ENCODE results near the gene GKN1.

Gene GKN1

GRCh38 chr2:68961380-68961779 is 13.1 kb upstream of the GKN1 start:
- DNase-seq (ENCODE audit: low spot score), result no peak

- DNase-seq (ENCODE audit: low spot score), result no peak
Observed at GRCh38 chr2:68964282-68964681, 10.2 kb upstream of the GKN1 start.

GRCh38 chr2:68968221-68968620 is 6.2 kb upstream of the GKN1 start:
- DNase-seq (ENCODE audit: low spot score), result no peak

GRCh38 chr2:68969736-68970490 is 4.5 kb upstream of the GKN1 start:
- no peak for DNase-seq (ENCODE audit: low spot score)

- no peak for DNase-seq (ENCODE audit: low spot score)
Observed at GRCh38 chr2:68970566-68971265, 3.7 kb upstream of the GKN1 start.

- DNase-seq (ENCODE audit: low spot score), result peak; percentile 17
Observed at GRCh38 chr2:68971591-68972231, 2.7 kb upstream of the GKN1 start.

- no peak for DNase-seq (ENCODE audit: low spot score)
Observed at GRCh38 chr2:68974946-68975665, 670 bp downstream of the GKN1 start.

GRCh38 chr2:68975844-68976243 is 1.4 kb downstream of the GKN1 start:
- no peak for DNase-seq (ENCODE audit: low spot score)

GRCh38 chr2:68977453-68977852 is 3.0 kb downstream of the GKN1 start:
- DNase-seq (ENCODE audit: low spot score), result no peak

GRCh38 chr2:68978098-68978497 is 3.7 kb downstream of the GKN1 start:
- DNase-seq (ENCODE audit: low spot score), result no peak

- DNase-seq (ENCODE audit: low spot score), result no peak
Observed at GRCh38 chr2:68980956-68981355, 6.5 kb downstream of the GKN1 start.

GRCh38 chr2:68987021-68987503 is 12.6 kb downstream of the GKN1 start:
- no peak for DNase-seq (ENCODE audit: low spot score)

- DNase-seq (ENCODE audit: low spot score), result no peak
Observed at GRCh38 chr2:68989035-68989434, 14.6 kb downstream of the GKN1 start.

GRCh38 chr2:68992341-68992740 is 17.9 kb downstream of the GKN1 start:
- no peak for DNase-seq (ENCODE audit: low spot score)

GRCh38 chr2:68992933-68993332 is 18.5 kb downstream of the GKN1 start:
- DNase-seq (ENCODE audit: low spot score), result no peak

- peak; percentile 17 for DNase-seq (ENCODE audit: low spot score)
Observed at GRCh38 chr2:68993660-68994059, 19.2 kb downstream of the GKN1 start.

GRCh38 chr2:68994864-68995263 is 20.4 kb downstream of the GKN1 start:
- peak; percentile 18 for DNase-seq (ENCODE audit: low spot score)

- no peak for DNase-seq (ENCODE audit: low spot score)
Observed at GRCh38 chr2:68995916-68996315, 21.5 kb downstream of the GKN1 start.

- DNase-seq (ENCODE audit: low spot score), result no peak
Observed at GRCh38 chr2:68997401-68997800, 23.0 kb downstream of the GKN1 start.

GRCh38 chr2:69001879-69002278 is 27.4 kb downstream of the GKN1 start:
- DNase-seq (ENCODE audit: low spot score), result no peak

- no peak for DNase-seq (ENCODE audit: low spot score)
Observed at GRCh38 chr2:69003731-69004130, 29.3 kb downstream of the GKN1 start.

GRCh38 chr2:69007169-69007568 is 32.7 kb downstream of the GKN1 start:
- no peak for DNase-seq (ENCODE audit: low spot score)
